PC-9 (cell line): Measurements from ENCODE around the gene DNAJB1.

ENCODE experiments used
- CTCF ChIP-seq: fragments of 200-600 bp; sonication (generic); conservative IDR thresholded peaks from 2 replicates; pipeline ENCODE4 v1.6.1; 2017; ENCODE audit warnings: mixed run types, antibody characterized with exemption, mild to moderate bottlenecking, moderate library complexity
- EZH2 ChIP-seq: fragments of 200-600 bp; sonication (generic); IDR thresholded peaks from 2 replicates; pipeline ENCODE4 v1.8.0; 2017; ENCODE audit warnings: antibody characterized with exemption, low read depth

- TF ChIP-seq CTCF (no peak), EZH2 (no peak)
Observed at GRCh38 chr19:14512406-14512961, 5.7 kb downstream of the DNAJB1 start.
